K562 (cell line): Measurements from ENCODE around the gene NME8. TPM values are rescaled to one million over a fixed set of nuclear protein-coding genes. Genes with fewer than 3 reads are reported as not detected.

ENCODE experiments used
- ATAC-seq: fragments of 200-7000 bp; cut with Tn5 transposase; 3 replicates; pipeline ENCODE4 v1.9.1; 2020; ENCODE audit warnings: moderate library complexity
- BruUV-seq: library from RNA; stranded (reverse); fragments of 400-500 nt; replicated peaks from 2 replicates; lab custom pipeline; 2021; lab: Mats Ljungman, UMichigan
- CTCF ChIA-PET: fragments of 300-600 bp; formaldehyde crosslinking; extraction: SDS; loops from one replicate; lab custom pipeline; 2021; ENCODE audit warnings: low intra/inter-chr PET ratio; lab: Yijun Ruan, JAX
- POLR2A ChIA-PET: fragments of 300-600, 350-650 bp; sonication (Branson Sonifier 250); formaldehyde crosslinking; extraction: SDS; loops from one replicate; lab custom pipeline; 2021; ENCODE audit warnings: antibody characterized with exemption, inconsistent platforms; lab: Yijun Ruan, JAX
- DNase-seq, 4 experiments: peaks; one replicate each; pipeline versions ENCODE4 v3.0.0 to v3.0.0-alpha.2; 2011 to 2018; ENCODE audit warnings: low spot score in 3 of 4, mixed read lengths in 3 of 4; ENCODE audit errors: extremely low read depth in 1 of 4
- FAIRE-seq: peaks from 2 replicates; lab custom pipeline; 2011; peaks lifted over from hg19 to GRCh38; lab: Jason Lieb, UNC
- H2AFZ ChIP-seq: 2 replicates; pipeline ENCODE4 v1.6.0; 2011; ENCODE audit warnings: low read depth, low read length, control low read depth, inconsistent platforms
- H3K27ac ChIP-seq: fragments of 200-600 bp; 3 replicates; pipeline ENCODE4 v1.8.0; 2011; ENCODE audit warnings: low read depth, mild to moderate bottlenecking, control low read depth, inconsistent platforms, low read length, moderate library complexity, mixed read lengths; ENCODE audit errors: extremely low read depth
- H3K27me3 ChIP-seq, 2 experiments: fragments of 300-600 bp in 1 of 2; 2 replicates in 1 of 2; 3 replicates in 1 of 2; pipeline versions ENCODE4 v1.6.0 to v1.8.0; 2011; ENCODE audit warnings: inconsistent platforms in 2 of 2, low read length in 2 of 2, mild to moderate bottlenecking in 1 of 2, mixed read lengths in 1 of 2, moderate library complexity in 1 of 2; ENCODE audit not compliant: control insufficient read depth in 2 of 2, insufficient read depth in 2 of 2
- H3K36me3 ChIP-seq: fragments of 300-600 bp; 3 replicates; pipeline ENCODE4 v1.8.0; 2011; ENCODE audit warnings: mild to moderate bottlenecking, low read length, inconsistent platforms; ENCODE audit not compliant: control insufficient read depth, insufficient read depth
- H3K4me1 ChIP-seq, 2 experiments: fragments of 200-600 bp in 1 of 2; replicated peaks in 1 of 2; 2 replicates in 1 of 2; 3 replicates in 1 of 2; pipeline versions ENCODE4 v1.5.1 to v1.8.0; 2011; ENCODE audit warnings: inconsistent platforms in 2 of 2, low read length in 2 of 2, mild to moderate bottlenecking in 1 of 2, mixed read lengths in 1 of 2, moderate library complexity in 1 of 2; ENCODE audit not compliant: control insufficient read depth in 2 of 2, insufficient read depth in 2 of 2
- H3K4me2 ChIP-seq: 2 replicates; pipeline ENCODE4 v1.6.1; 2011; ENCODE audit warnings: low read length, control low read depth, inconsistent platforms, mixed read lengths; ENCODE audit not compliant: insufficient read depth
- H3K4me3 ChIP-seq: fragments of 200-600 bp; sonication (generic), shearing (Covaris generic); 2 replicates; pipeline ENCODE4 v1.5.1; 2016; ENCODE audit warnings: control low read depth, inconsistent platforms
- H3K79me2 ChIP-seq: fragments of 200-600 bp; 3 replicates; pipeline ENCODE4 v1.8.0; 2011; ENCODE audit warnings: low read length, inconsistent platforms; ENCODE audit not compliant: control insufficient read depth, insufficient read depth
- H3K9ac ChIP-seq, 2 experiments: 2 replicates each; pipeline versions ENCODE4 v1.6.0 to v1.6.1; 2011; ENCODE audit warnings: low read depth in 2 of 2, low read length in 2 of 2, control low read depth in 1 of 2, inconsistent platforms in 1 of 2, mild to moderate bottlenecking in 1 of 2, mixed read lengths in 1 of 2; ENCODE audit not compliant: insufficient read depth in 1 of 2
- H3K9me1 ChIP-seq: one replicate; pipeline ENCODE4 v1.6.0; 2011; ENCODE audit warnings: inconsistent platforms, mild to moderate bottlenecking, low read length, moderate library complexity; ENCODE audit not compliant: control insufficient read depth, insufficient read depth
- H3K9me3 ChIP-seq: replicated peaks from 2 replicates; pipeline ENCODE4 v1.5.1; 2011; ENCODE audit warnings: low read depth, low read length, inconsistent platforms; ENCODE audit not compliant: control insufficient read depth, insufficient read depth
- H4K20me1 ChIP-seq: replicated peaks from 2 replicates; pipeline ENCODE4 v1.6.1; 2011; ENCODE audit warnings: low read length, inconsistent platforms, mixed read lengths; ENCODE audit not compliant: control insufficient read depth, insufficient read depth
- KDM5B ChIP-seq: fragments of 200-600 bp; sonication (generic); IDR thresholded peaks from 2 replicates; pipeline ENCODE4 v1.6.1; 2012; ENCODE audit warnings: low read depth, mild to moderate bottlenecking, moderate library complexity, low read length, control low read depth, inconsistent platforms; ENCODE audit not compliant: insufficient replicate concordance
- MAFF ChIP-seq: IDR thresholded peaks from 2 replicates; pipeline ENCODE4 v1.6.1; 2012; ENCODE audit warnings: low read length, improper control_type of control experiment
- ZNF224 ChIP-seq: sonication (generic); formaldehyde crosslinking; IDR thresholded peaks from 2 replicates; pipeline ENCODE4 v1.8.0; 2022; ENCODE audit warnings: mild to moderate bottlenecking, missing genetic modification reagents
- ZNF23 ChIP-seq: fragments of 250-450 bp; sonication (Bioruptor Pico); IDR thresholded peaks from 2 replicates; pipeline ENCODE4 v1.4.0; 2020; ENCODE audit warnings: mild to moderate bottlenecking
- ZNF780A ChIP-seq: fragments of 250-450 bp; sonication (Bioruptor Pico); IDR thresholded peaks from 2 replicates; pipeline ENCODE4 v1.5.0; 2021; ENCODE audit warnings: mild to moderate bottlenecking
- WGBS: fragments of 100-300 bp; shearing (Covaris generic); methylation state at CpG from one replicate; pipeline ENCODE4 v1.1.6; 2016; ENCODE audit warnings: low coverage, mixed read lengths; ENCODE audit not compliant: insufficient coverage; ENCODE audit errors: missing lambda C conversion rate; 5-methylcytosine and 5-hydroxymethylcytosine counted together
- in situ Hi-C: fragments of 300-500 bp; cut with MboI; formaldehyde crosslinking; loops from 4 replicates; pipeline ENCODE4 v1.15.0; 2018; ENCODE audit warnings: inconsistent platforms, mixed read lengths
- intact Hi-C: fragments of 100-400 bp; cut with micrococcal nuclease; formaldehyde crosslinking; loops from 2 replicates; pipeline ENCODE4 v1.14.2; 2022
- polyA plus RNA-seq, 8 experiments: library from polyadenylated mRNA; depleted of rRNA in 4 of 8; stranded (reverse) in 5 of 8; unstranded in 3 of 8; fragments of >200 nt; fragmentation: Nextera tagmentation in 2 of 8; fragmentation: Illumina TruSeq in 1 of 8; extraction: Ambion mirVana in 2 of 8; extraction: Trizol in 1 of 8; gene quantifications; 2 replicates each; pipeline versions ENCODE4 v1.2.1 to v1.2.3, GENCODE V29; 2011 to 2014; ENCODE audit warnings: inconsistent platforms in 1 of 8, missing spikeins in 1 of 8
- total RNA-seq, 7 experiments: library from RNA; depleted of rRNA in 6 of 7; stranded (reverse); fragments of >200 nt in 6 of 7; fragmentation: Illumina TruSeq in 2 of 7; extraction: Trizol in 2 of 7; gene quantifications; 2 replicates each; pipeline versions ENCODE4 v1.2.1 to v1.2.3, GENCODE V29; 2011 to 2021; ENCODE audit warnings: low replicate concordance in 1 of 7
- TF ChIP-seq, protein P1 (sequence below): fragments of 250-450 bp; sonication (Bioruptor Pico); IDR thresholded peaks from 2 replicates; pipeline ENCODE4 v1.4.0; 2020; ENCODE audit warnings: mild to moderate bottlenecking, moderate library complexity
- TF ChIP-seq, protein P2 (sequence below): sonication (generic); formaldehyde crosslinking; IDR thresholded peaks from 2 replicates; pipeline ENCODE4 v1.8.0; 2023; ENCODE audit warnings: mild to moderate bottlenecking, missing genetic modification reagents
- TF ChIP-seq, protein P3 (sequence below): IDR thresholded peaks from 3 replicates; pipeline ENCODE4 v1.6.1; 2011; ENCODE audit warnings: borderline replicate concordance, mild to moderate bottlenecking; ENCODE audit not compliant: insufficient read length, insufficient read depth

The NME8 gene
- total and polyA plus RNA-seq, 9 of the 15 experiments (the other 6 are each of a cell fraction or from before 2014, with no cell fraction given), result not detected

DNA sequence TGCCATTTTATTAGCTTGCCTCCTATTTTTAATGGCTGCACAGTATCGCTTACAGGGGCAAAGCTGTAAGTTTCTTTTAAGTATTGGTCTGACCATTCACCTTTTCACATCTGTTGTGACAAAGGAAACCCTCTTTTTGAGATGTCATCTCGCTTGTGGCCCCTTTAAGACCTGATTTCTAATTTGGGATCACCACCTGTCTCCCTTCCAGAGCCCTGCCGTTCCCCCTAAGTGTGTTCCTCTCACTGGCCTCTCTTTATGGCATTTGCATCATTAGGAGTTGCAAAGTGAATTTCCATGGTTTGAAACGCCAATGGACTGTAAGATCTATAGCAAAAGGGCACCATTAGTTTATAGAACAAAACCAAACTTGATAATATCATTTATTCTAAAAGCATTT lies 73.5 kb downstream of the NME8 start (continued):
- TF ChIP-seq, protein P1, sequence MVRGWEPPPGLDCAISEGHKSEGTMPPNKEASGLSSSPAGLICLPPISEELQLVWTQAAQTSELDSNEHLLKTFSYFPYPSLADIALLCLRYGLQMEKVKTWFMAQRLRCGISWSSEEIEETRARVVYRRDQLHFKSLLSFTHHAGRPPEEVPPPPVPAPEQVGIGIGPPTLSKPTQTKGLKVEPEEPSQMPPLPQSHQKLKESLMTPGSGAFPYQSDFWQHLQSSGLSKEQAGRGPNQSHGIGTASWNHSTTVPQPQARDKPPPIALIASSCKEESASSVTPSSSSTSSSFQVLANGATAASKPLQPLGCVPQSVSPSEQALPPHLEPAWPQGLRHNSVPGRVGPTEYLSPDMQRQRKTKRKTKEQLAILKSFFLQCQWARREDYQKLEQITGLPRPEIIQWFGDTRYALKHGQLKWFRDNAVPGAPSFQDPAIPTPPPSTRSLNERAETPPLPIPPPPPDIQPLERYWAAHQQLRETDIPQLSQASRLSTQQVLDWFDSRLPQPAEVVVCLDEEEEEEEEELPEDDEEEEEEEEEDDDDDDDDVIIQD (CRISPR knock-in tag), result no peak
- no peak for TF ChIP-seq ZNF23 (CRISPR knock-in tag)
- TF ChIP-seq, protein P2, sequence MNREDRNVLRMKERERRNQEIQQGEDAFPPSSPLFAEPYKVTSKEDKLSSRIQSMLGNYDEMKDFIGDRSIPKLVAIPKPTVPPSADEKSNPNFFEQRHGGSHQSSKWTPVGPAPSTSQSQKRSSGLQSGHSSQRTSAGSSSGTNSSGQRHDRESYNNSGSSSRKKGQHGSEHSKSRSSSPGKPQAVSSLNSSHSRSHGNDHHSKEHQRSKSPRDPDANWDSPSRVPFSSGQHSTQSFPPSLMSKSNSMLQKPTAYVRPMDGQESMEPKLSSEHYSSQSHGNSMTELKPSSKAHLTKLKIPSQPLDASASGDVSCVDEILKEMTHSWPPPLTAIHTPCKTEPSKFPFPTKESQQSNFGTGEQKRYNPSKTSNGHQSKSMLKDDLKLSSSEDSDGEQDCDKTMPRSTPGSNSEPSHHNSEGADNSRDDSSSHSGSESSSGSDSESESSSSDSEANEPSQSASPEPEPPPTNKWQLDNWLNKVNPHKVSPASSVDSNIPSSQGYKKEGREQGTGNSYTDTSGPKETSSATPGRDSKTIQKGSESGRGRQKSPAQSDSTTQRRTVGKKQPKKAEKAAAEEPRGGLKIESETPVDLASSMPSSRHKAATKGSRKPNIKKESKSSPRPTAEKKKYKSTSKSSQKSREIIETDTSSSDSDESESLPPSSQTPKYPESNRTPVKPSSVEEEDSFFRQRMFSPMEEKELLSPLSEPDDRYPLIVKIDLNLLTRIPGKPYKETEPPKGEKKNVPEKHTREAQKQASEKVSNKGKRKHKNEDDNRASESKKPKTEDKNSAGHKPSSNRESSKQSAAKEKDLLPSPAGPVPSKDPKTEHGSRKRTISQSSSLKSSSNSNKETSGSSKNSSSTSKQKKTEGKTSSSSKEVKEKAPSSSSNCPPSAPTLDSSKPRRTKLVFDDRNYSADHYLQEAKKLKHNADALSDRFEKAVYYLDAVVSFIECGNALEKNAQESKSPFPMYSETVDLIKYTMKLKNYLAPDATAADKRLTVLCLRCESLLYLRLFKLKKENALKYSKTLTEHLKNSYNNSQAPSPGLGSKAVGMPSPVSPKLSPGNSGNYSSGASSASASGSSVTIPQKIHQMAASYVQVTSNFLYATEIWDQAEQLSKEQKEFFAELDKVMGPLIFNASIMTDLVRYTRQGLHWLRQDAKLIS (CRISPR knock-in tag), result no peak
- TF ChIP-seq, all 486 proteins: peak for 0

DNA sequence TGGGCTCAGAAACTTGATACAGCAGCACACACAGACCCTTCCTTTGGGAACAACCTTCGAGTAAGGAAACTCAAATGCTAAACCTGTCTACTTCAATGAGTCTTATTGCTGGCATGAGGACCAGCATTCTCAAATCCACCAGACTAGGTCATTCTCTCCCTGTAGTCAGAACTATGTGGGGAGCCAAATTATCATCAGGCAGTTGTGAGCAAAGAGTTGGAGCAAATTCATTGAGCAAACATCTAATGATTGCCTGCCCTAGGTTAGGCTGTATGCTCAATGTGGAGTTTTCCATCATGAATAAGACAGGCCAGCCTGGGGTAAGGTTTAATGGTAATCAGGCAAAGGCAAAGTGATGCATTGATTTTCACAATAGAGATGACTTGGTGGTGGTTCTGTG lies 75.6 kb downstream of the NME8 start:
- Histone ChIP-seq H3K4me3 (no peak overlapping the region), H3K4me2 (no peak overlapping the region), H3K27me3 (no peaks in the 10 kb centered on the region)
- BruUV-seq, result no TSS peak
- TF ChIP-seq ZNF780A, result no peak
- TF ChIP-seq, protein P3, sequence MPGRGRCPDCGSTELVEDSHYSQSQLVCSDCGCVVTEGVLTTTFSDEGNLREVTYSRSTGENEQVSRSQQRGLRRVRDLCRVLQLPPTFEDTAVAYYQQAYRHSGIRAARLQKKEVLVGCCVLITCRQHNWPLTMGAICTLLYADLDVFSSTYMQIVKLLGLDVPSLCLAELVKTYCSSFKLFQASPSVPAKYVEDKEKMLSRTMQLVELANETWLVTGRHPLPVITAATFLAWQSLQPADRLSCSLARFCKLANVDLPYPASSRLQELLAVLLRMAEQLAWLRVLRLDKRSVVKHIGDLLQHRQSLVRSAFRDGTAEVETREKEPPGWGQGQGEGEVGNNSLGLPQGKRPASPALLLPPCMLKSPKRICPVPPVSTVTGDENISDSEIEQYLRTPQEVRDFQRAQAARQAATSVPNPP, result no peak
- no peak for TF ChIP-seq MAFF
- no peak for TF ChIP-seq KDM5B
- TF ChIP-seq ZNF224 (CRISPR knock-in tag), result no peak
- TF ChIP-seq, all 486 proteins: peak for 0
- H3K9me3 ChIP-seq, result no peaks in the 10 kb centered on the region
- H3K4me1 ChIP-seq, result peaks cover 9 to 19% of the 10 kb centered on the region in 2 experiments; a peak in 4 of 5 replicates
- no peaks in the 10 kb centered on the region for H3K36me3 ChIP-seq
- ATAC-seq, result no peak
- no peak for DNase-seq
- H3K79me2 ChIP-seq, result no peaks in the 10 kb centered on the region
- no peak overlapping the region for H3K27ac ChIP-seq
- H3K9me1 ChIP-seq, result no peaks in the 10 kb centered on the region
- H4K20me1 ChIP-seq, result no peaks in the 10 kb centered on the region
- no peak for FAIRE-seq
- 0% methylated on average over 1 of the region's 1 CpG for WGBS
- ChIA-PET CTCF (no interaction called here), POLR2A (no interaction called here)
- no peak overlapping the region for H3K9ac ChIP-seq
- in situ Hi-C loops (no loop called here), intact Hi-C loops (no loop called here)
- H2AFZ ChIP-seq, result no peak overlapping the region
